GM12873 (cell line): ENCODE measurements around the gene JUNB.

Source experiments
- CTCF ChIP-seq: IDR thresholded peaks from 2 replicates; pipeline ENCODE4 v1.5.1; 2012; ENCODE audit warnings: low read depth, mild to moderate bottlenecking, moderate library complexity, low read length, control low read depth; ENCODE audit not compliant: insufficient read depth; ENCODE audit errors: missing control alignments

Gene JUNB

GRCh38 chr19:12782424-12783290 lies 8.6 kb upstream of the JUNB start:
- TF ChIP-seq CTCF: peak; percentile 12

DNA sequence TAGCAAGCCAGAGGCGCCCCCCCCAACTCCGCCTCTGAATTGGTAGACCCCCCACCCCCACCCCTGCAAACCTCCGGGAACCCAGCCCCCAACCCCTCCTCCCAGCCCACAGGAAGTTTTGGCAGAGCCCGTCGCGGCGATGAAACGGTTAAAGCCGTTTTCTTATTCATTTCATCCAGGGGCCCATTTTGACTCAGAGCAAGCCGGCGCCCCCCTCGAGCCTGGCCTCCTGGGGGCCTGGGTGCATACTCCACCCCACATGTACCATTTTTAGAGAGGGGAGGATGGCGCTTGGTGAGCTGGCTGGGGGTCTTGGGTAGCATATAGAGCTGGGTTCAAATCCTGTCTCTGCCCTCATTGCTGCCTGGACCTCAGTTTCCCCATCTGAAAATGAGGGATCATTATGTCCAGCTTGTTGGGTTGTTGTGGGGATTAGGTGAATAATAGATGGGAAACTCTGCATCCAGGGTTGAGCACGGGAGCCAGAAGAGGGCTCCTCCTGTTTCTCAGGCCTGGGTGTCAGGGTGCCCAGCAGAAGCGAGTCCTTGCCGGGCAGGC lies 7.9 kb upstream of the JUNB start:
- TF ChIP-seq CTCF: no peak

DNA sequence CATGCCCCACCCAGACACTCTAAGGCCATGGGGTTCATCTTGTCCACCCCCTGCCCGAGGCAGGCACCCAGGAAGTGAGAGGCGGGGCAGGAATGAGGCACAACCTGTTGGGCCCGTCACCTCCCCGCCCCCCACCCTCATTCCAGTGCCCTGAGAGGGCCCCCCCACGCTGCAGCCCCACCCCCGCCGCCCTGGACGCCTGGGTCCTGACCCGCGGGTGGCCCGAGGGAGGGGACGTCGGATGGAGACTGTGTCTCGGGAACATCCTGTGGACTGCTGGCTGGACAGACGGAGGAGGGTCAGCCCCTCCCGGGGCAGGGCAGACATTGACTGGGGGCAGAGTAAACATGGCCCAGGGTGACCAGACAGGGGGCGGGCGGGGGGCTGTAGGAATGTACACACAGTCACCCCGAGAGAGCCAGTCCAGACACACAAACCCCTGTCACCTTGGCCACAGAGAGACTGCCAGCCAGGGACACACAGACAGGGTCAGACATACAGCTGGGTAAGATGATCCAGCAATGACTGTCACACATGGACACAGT lies 7.4 kb upstream of the JUNB start:
- TF ChIP-seq CTCF: no peak

GRCh38 chr19:12784394-12784870 lies 6.9 kb upstream of the JUNB start:
- no peak for TF ChIP-seq CTCF

DNA sequence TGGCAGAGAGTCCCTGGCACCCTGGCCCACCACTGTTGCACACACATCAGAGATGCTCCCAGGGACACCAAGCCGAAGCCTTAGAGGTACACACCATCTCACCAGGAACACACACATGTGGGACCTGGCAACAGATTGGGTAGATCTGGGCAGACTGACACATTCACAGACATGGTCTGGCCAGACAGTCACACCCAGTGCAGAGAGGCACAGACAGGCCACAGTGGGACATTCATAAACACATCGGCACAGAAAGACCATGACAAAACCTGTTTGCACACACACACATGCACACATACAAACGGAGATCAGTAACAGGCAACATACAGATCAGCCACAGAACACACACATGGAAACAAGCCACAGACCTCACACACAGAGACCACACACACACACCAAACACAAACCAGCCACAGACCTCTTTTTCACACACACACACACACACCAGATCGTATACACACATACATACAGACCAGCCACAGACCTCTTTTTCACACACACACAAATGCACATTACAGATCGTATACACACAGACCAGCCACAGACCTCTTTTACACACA lies 6.3 kb upstream of the JUNB start:
- TF ChIP-seq CTCF: no peak

DNA sequence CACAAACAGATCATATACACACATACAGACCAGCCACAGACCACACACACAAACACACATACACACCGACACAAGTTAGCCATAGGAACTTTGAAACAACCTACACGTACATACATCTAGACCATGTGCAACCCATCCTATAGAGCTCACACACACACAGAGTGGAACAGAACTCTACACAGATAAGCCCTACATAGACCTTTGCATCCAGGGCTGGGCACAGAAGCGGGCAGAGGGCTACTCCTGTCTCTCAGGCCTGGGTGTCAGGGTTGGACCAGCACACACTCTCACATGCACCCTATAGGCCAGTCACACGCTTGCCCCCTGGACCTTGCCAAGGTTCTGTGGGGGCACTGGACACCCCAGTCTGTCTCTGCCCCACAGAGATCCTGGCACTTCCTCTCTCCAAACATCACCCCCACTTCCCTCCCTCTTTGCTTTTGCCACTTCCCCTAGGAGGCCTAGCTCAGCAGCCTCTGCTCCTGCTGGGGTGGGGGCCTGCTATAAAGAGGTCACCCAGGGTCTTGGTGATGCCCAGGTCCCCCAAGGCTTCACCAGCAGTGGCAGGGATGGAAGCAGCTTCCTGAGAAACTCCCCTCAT lies 5.8 kb upstream of the JUNB start:
- no peak for TF ChIP-seq CTCF

DNA sequence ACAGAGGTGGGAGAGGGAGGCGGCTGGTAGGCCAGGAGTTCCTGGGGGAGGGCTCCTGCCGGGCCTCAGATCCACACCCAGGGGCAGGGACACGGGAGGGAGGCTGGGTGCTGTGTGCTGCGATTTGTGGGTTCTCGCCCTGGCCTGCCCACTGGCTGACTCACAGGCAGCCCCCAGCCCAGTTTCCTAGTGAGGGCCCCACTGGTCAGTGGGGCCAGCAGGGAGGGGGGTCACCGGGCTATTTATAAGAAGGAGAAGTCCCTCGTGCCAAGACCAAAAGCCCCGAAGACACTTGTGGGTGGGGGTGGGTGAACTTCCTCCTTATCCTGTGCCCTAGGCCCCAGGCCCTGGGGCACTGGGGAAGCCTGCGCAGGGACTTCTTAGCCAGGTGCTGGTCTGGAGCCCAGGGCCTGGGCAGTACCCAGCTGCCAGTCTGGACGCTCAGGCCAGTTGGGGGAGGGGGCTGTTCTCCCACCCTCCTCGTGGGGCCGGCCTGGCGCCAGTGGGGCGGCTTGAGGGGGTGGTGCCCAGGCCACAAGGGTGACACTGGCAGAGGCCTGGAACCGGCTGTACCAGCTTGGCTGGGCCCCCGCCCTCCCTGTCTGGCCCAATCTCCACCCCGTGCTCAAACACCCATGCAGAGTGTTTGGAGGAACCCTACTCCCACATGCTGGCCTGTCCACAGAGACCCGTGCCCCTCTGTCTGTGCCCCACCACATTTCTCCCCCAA lies 5.0 kb upstream of the JUNB start:
- no peak for TF ChIP-seq CTCF
